AG08395 (cell line): Measurements from ENCODE around the gene MAPK14.

ENCODE experiments used
- DNase-seq: peaks from one replicate; pipeline ENCODE4 v3.0.0; 2012; ENCODE audit warnings: mixed read lengths, low spot score

Gene MAPK14

DNA sequence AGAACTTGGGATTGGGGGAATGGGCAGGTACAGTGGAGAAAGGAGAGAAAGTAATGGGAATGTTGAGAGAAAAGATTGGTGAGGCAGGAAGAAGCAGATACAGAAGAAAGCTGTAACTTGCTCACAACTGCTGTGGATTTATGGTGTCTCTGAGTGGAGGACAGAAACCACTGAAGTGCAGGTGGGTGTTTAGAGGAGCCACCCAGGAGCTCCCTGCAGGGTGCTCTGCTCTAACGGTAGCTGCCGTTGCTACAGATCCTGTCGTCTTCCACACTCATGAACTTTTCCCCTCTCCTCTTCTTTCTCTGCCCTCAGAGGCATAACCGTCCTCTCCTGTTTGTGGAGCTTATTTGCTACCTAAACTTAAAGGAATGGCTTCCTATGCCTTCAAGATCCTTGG lies 75.2 kb downstream of the MAPK14 start:
- no peak for DNase-seq

DNA sequence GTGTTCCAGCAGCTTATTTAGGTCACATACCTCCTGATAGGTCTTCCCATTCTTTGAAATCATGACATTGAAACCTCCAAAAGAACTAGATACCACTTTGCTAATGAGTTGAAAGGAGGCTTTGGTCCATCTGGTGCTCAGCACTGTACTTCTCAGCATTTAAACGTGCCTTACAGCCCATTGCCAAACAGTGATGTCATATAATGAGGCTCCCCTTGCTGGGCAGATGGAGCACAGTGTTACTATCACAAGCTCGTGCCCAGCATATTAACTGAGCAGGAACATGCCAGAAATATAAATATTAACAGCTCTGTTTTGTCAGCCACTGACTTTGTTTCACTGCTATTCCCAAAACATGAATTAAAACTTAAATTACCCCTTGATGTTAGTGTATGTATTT lies 77.2 kb downstream of the MAPK14 start:
- DNase-seq: peak; percentile 31

DNA sequence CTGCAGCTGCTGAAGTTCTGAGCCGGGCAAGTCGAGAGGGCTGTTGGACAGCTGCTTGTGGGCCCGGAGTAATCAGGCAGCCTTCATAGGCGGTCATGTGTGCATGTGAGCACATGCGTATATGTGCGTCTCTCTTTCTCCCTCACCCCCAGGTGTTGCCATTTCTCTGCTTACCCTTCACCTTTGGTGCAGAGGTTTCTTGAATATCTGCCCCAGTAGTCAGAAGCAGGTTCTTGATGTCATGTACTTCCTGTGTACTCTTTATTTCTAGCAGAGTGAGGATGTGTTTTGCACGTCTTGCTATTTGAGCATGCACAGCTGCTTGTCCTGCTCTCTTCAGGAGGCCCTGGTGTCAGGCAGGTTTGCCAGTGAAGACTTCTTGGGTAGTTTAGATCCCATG lies 81.5 kb downstream of the MAPK14 start:
- no peak for DNase-seq

DNA sequence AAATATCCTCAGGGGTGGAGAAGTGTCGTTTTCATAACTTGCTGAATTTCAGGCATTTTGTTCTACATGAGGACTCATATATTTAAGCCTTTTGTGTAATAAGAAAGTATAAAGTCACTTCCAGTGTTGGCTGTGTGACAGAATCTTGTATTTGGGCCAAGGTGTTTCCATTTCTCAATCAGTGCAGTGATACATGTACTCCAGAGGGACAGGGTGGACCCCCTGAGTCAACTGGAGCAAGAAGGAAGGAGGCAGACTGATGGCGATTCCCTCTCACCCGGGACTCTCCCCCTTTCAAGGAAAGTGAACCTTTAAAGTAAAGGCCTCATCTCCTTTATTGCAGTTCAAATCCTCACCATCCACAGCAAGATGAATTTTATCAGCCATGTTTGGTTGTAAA lies 82.4 kb downstream of the MAPK14 start:
- DNase-seq: no peak

DNA sequence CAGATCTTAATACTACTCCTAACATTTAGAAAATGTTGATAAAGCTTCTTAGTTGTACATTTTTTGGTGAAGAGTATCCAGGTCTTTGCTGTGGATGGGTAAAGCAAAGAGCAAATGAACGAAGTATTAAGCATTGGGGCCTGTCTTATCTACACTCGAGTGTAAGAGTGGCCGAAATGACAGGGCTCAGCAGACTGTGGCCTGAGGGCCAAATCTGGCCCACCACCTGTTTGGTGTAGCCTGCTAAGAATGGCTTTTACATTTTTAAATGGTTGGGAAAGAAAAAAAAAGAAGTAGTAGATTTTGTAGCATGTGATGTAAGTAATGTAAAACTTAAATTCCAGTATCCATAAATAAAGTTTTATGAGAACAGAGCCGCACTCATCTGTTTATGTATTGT lies 83.3 kb downstream of the MAPK14 start:
- DNase-seq: no peak

DNA sequence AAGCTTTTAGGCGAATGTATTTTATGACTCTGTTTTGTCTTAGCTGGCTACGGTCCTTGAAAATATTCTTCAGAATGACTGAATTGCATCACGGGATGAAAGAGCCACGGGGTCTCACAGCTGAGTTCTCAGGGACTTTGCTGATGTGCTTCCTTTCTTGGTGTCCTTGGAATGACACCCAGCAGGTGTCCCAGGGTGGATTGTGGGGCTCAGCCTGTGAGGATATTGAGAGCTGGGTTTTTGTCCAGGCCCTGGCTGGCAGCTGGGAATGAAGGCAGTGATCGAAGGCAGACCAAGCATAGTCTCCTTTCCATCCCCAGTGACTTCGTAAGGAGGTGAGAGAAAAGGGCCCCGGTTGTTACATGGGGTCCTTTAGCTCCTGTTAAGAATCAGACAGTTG lies 83.9 kb downstream of the MAPK14 start:
- DNase-seq: no peak

DNA sequence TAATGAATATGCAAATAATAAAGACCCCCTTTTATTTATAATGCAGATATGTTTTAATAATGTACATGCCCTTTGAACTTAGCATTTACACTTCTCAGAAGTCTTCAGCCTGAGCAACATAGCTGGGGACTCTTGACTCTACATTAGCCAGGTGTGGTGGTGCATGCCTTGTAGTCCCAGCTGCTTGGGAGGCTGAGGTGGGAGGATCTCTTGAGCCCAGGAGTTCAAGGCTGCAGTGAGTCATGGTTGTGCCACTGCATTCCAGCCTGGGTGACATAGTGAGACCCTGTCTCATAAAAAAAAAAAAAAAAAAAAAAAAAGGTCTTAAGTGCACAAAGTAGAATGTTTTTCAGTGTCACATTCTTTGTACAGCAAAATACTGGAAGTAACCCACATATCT lies 85.4 kb downstream of the MAPK14 start:
- no peak for DNase-seq

DNA sequence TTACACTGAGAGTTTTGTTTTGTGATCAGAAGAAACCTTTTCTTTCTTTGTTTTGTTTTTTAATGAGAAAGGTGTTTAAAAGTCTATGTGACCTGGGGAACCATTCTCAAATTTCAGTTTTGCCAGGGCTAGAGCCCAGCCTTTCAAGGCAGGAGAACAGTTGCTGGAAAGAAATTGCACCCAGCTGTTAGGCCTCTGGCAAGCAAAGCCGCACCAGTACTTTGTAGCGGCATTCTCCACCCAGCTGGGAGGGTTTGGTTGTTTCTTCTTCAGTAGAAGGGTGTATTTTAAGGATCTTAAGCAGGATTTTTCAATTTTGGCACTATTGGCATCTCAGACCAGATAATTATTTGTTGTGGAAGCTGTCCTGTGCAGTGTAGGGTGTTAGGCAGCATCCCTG lies 86.1 kb downstream of the MAPK14 start:
- DNase-seq: no peak

DNA sequence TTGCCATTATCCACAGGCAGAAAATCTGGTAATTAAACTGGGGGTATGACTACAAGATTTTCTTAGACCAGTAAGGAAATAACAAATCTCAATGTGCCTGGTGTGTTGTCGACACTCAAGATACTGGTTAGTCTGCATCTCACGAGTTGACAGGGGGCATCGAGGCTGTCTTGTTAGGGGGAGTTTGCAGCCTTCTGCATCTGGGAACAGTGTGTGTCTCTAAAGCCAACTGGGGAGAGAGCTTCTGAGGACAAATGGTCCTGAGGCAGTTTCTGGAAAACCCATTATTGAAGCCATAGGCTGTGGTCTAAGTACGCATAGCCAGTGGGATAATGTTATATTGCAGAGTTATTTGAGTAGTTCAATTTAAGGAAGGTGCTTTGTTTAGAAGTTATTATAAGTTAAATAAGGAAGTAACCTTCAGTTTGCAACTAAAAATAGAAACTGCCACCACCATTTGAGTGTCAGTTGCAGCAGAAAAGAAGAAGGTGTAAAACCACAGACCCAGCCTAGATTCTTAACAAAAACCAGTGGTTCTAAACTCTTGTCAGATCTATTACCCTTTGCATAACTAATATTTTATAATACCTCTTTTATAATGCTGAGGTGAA lies 87.3 kb downstream of the MAPK14 start:
- DNase-seq: no peak

DNA sequence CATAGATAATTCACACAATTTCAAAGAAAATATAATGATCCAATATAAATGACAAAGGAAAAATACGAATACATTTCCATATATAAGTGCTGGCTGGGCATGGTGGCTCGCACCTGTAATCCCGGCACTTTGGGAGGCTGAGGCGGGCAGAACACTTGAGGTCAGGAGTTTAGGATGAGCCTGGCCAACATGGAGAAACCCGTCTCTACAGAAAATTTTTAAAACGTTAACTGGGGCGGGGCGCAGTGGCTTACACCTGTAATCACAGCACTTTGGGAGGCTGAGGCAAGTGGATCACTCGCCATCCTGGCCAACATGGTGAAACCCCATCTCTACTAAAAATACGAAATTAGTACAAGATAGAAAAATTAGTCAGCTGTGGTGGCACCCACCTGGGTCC lies 87.8 kb downstream of the MAPK14 start:
- no peak for DNase-seq

DNA sequence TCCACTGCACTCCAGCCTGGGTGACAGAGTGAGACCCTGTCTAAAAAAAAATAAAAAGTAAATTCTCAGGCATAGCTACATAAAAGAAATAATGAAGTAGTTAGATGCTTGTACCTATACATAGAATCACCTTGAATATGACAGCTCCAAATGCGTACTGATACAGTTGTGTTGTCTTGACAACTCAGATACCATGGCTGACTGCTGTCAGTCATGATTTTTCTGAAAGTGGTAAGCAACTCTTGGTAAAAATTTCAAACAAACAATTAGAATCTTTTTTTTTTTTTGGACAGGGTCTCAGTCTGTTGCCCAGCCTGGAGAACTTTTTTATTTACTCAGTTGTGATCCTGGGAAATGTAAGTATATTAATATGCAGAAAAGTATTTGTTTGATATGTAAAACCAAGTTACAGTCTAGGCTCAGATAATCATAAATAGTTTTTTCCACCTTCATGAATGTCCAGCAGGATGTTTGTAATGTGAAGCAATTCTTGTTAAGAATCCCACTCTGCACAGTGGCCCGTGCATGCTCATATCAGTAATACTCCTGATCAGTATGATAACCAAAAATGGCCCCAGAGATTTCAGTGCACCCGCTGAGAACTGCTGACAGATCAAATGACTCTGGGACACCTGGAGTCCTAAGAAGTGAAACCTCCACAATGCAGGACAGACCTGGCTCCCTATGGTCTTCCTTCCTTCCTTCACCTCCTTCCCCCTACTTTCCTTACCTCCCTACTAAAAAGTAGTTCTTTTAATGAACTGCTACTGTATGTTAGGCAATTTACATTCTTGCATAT lies 88.7 kb downstream of the MAPK14 start:
- DNase-seq: no peak

DNA sequence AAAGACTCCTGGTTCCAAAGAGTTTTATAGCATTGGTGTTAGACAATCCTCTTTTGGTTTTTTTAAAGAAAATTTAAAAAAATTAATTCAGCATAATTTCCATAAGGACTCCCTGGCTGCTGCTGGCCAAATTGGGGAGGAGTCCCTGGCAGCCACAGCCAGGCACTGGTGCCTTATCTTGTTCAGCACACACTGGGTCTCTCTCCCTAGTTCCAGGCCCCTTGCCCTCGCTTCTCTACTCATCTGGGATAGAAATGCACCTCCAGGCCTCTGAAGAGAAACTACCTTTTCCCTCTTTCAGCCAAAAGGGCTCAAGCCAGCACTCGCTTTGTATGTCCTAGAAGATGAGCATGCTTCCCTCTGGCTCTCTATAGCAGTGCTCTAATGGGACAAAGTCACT lies 89.3 kb downstream of the MAPK14 start:
- no peak for DNase-seq

DNA sequence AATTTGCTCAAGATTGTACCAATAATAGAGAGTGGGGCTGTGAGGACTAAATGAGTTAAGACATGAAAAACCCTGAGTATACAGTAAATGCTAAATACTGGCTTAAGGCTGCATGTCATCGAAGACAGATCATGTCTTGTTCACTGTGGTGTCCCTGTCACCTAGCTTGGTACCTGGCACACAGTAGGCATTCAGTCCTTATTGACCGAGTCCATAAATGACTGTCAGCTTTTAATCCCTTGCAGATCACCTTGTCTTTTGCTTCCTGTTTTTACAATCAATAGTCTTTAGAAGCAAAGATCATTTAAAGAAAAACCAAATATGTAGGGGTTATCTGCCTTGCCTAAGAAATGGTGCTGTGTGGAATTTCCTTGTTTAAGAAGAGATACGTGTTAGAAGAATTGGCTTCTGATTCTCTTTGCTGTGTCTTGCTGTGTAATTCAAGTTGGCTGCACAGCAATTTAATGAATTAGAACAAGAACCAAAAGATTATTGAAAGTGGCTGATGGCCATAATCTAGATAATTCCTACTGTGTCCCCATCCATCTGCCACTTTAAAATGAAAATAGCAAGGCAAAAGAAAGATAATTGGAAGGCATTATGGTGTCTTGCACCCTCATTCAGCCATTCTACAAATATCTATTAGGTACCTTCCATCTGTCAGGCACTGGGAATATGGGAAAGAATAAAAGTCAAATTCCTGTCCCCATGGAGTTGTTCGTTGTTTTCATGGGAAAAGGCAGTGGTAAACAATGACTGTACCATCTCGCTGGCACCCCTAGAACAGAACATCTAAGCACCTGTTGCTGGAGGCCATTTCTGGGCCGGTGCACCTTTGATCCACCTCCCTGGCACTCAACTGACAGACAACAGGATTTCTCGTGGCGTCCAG lies 90.3 kb downstream of the MAPK14 start:
- DNase-seq: no peak

DNA sequence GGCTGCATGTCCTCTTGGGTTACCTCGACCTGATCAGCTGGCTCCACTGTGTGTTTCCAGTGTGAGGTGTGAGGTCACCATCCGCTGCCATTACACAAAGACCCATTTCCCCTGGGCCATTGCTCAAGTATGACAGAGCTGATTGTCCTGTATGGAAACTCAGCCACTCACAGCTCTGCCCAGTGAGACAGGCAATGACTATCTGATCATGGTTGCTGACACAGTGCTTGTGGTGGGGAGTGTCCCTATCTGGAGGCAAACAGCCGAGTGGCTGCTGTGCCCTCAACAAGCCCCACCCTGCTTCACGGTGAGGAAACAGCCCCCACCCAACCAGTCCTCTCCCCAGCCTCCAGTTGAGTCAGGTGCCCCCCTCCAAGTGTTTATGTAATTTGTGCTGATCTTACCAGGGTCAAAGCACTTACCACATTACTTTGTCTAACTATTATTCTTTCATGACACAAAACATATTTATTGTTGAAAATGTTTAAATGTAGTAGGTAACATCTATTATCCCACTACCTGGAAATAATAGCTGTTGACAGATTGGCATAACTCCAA lies 91.0 kb downstream of the MAPK14 start:
- DNase-seq: no peak

DNA sequence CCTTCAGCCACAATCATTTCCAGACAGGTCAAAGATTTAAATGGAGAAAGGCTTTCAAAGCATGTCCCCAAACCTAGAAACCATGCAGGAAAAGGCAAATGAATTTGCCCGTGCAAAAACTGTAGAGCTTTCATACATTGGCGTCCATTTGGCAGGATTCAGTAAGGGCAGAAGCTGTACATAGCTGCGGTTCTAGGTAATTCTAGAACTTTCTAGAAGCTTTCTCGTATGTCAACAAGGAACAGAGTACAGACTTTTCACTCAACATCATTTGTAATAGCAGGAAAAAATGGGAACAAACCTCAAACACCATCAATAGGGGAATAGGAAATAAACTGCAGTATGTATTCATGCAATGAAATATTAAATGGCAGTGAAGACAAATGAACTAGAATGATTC lies 91.6 kb downstream of the MAPK14 start:
- DNase-seq: no peak

DNA sequence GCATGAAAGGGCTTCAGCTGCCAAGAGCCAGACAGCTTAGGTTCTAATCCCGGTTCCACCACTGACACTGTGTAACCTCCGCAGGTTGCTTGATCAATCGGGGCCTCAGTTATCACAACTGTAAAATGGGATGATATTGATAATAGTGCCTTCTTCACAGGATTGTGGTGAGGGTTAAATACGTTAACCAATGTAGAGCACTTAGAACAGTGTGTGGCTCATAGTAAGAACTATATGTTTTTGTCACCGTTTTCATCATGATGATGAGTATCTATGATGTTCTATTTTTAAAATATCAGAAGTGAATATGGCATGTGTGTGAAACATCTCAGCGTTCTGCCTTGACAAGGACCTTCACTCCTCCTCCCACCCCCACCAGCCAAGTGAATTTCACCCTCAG lies 92.4 kb downstream of the MAPK14 start:
- no peak for DNase-seq

DNA sequence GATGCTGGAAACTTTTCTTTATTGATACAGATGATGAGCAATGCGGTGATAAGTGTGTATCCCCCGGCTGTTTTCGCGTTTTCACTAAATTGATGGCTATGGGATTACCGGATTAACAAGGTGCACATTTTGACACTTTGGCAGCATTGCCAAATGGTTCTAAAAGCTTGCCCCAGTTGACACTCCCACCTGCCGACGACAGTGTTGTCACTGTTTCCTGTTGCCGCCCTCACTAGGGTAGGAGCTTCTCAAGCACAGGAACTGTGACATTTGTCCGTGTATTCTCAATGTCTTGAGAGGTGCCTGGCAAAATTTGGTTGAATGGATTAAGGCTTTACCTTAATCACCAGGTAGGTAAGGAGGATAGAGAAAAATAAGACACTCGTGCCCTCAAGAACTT lies 92.9 kb downstream of the MAPK14 start:
- no peak for DNase-seq

DNA sequence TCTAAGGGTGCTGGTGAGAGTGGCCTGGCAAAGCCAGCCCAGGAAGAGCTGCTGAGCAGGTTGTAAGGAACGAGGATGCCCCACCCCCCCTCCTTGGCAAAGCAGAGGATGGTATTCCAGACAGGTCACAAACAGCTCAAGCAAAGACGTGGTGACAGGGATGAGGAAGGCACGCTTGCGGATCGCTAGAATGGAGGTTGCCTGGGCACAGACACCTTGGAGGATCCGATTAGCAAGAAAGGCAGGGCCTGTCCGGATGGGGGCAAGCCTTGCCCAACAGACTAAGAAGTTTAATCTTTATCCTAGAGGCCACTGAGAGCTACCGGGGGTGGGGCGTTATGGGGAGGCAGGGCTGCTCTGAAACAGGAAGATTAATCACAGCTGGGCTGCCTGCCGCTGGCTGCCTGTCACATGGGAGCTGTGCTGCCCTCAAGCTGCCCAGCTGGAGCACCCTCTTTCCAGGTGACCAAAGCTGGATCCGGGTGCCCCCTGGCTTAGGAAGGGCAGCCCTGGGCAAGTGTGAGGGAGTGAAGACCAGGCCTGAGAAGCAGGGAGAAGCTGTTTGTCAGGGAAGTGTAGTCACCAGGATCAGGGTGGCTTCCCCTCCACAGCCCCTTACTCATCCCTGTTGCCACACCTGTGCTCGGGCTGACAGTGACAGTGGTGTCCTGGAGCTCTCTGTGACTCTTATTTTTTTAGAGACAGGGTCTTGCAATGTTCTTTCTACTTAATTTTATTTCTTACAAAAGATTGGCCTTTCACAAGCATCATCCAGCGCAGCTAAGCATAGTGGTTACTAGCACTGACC lies 93.6 kb downstream of the MAPK14 start:
- peak; percentile 38 for DNase-seq

DNA sequence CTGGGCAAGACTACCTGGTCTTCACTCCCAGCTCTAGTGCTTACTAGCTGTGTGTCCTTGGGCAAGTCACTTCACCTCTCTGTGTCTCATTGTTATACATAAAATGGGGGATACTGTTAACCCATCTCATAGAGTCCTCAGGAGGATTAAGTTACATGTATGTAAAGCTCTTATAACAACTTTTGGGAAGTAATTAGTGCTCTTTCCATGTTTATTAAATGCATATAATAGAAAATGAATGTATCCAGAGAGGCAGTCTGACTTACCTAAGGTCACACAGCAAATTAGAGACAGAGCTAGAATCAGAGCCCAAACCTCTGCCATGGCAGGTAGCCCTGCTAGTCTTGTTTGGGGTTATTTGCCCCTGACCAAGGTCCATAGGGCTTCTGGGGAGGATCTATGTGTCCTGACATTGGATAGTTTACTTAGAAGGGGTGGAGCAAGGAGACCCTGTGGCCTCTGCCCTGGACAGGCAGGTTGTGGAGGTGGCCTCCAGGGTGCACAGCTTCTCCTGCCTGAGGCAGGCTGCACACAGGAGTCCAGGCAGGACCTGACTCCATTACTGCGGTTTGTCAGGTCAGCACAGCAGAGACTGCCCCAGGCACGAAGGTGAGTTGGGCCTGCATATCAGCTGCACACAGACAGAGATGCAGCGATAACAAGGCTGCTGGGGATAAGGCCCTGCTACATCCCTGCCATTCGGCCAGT lies 94.3 kb downstream of the MAPK14 start:
- DNase-seq: no peak

DNA sequence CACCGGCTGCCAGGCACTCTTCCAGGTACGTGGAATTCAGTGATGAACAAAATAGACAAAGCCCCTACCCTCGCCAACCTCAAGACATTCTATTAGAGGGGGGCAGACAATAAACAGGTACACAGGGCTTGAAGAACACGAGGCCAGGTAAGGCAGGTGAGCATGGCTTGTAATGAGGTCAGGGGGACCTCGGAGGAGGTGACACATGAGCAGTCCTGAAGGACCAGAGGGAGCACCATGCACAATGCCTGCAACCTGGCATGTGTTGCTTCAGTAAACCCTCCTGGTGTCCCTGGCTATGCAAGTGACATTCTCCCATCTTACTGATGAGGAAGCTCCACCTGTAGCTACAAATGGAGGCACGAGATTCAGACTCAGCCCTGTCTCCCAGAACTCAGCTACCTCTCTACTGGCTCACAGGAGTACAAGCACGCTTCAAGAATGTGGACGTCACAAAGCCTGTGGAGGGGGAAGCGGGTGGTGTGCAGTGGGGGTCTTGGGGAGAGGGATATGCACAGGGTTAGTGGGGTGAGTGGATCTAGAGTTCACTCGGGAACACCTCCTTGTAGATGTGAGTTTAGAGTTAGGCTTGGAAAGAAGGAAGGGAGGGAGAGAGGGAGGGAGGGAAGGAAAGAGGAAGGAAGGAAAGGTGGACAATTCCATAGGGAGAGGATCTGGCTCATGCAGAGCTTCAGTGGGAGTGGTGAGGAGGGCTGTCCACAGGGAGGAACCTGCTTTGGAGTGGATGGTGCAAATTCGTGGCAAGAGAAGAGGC lies 95.1 kb downstream of the MAPK14 start:
- no peak for DNase-seq
